Ishikawa (cell line): Measurements from ENCODE around the gene BCAR1.

Experiments used
- CEBPB ChIP-seq: IDR thresholded peaks from 2 replicates; pipeline ENCODE4 v1.6.1; 2012
- CREB1 ChIP-seq: IDR thresholded peaks from 2 replicates; pipeline ENCODE4 v1.6.1; 2012; ENCODE audit warnings: low read depth
- EGR1 ChIP-seq: IDR thresholded peaks from 2 replicates; pipeline ENCODE4 v1.6.1; 2012
- EP300 ChIP-seq: IDR thresholded peaks from 2 replicates; pipeline ENCODE4 v1.6.1; 2012; ENCODE audit warnings: borderline replicate concordance
- FOXM1 ChIP-seq: IDR thresholded peaks from 2 replicates; pipeline ENCODE4 v1.6.1; 2012; ENCODE audit warnings: low read depth, borderline replicate concordance
- MAX ChIP-seq: IDR thresholded peaks from 2 replicates; pipeline ENCODE4 v1.6.1; 2012
- NFIC ChIP-seq: IDR thresholded peaks from 2 replicates; pipeline ENCODE4 v1.6.1; 2012
- RAD21 ChIP-seq: IDR thresholded peaks from 2 replicates; pipeline ENCODE4 v1.6.1; 2012; ENCODE audit warnings: low read depth
- REST ChIP-seq: IDR thresholded peaks from 2 replicates; pipeline ENCODE4 v1.6.1; 2012; ENCODE audit warnings: low read depth, mild to moderate bottlenecking
- TAF1 ChIP-seq: IDR thresholded peaks from 2 replicates; pipeline ENCODE4 v1.6.1; 2012; ENCODE audit warnings: low read depth, mild to moderate bottlenecking
- TCF12 ChIP-seq: IDR thresholded peaks from 2 replicates; pipeline ENCODE4 v1.6.1; 2012; ENCODE audit warnings: low read depth
- TEAD4 ChIP-seq: IDR thresholded peaks from 2 replicates; pipeline ENCODE4 v1.6.1; 2012
- USF1 ChIP-seq: IDR thresholded peaks from 2 replicates; pipeline ENCODE4 v1.6.1; 2012
- YY1 ChIP-seq: IDR thresholded peaks from 2 replicates; pipeline ENCODE4 v1.6.1; 2012; ENCODE audit warnings: low read depth
- ZBTB7A ChIP-seq: IDR thresholded peaks from 2 replicates; pipeline ENCODE4 v1.6.1; 2012; ENCODE audit warnings: low read depth

BCAR1 gene

GRCh38 chr16:75219838-75220237 is 31.6 kb downstream of the BCAR1 start:
- no peak for TF ChIP-seq REST
- no peak for TF ChIP-seq FOXM1
- no peak for TF ChIP-seq TAF1
- TF ChIP-seq CEBPB = no peak
- no peak for TF ChIP-seq USF1
- no peak for TF ChIP-seq TEAD4
- TF ChIP-seq RAD21 = no peak
- TF ChIP-seq EGR1 = no peak
- TF ChIP-seq CREB1 = no peak
- TF ChIP-seq ZBTB7A = no peak
- no peak for TF ChIP-seq NFIC

GRCh38 chr16:75219088-75219487 is 32.3 kb downstream of the BCAR1 start:
- TF ChIP-seq EGR1 = no peak
- no peak for TF ChIP-seq YY1
- no peak for TF ChIP-seq CREB1
- TF ChIP-seq NFIC = no peak
- TF ChIP-seq CEBPB = no peak
- no peak for TF ChIP-seq RAD21
- no peak for TF ChIP-seq TAF1
- no peak for TF ChIP-seq EP300
- no peak for TF ChIP-seq ZBTB7A
- TF ChIP-seq TCF12 = no peak
- TF ChIP-seq MAX = no peak
- no peak for TF ChIP-seq TEAD4
- no peak for TF ChIP-seq FOXM1
- TF ChIP-seq USF1 = no peak
- TF ChIP-seq REST = no peak

- no peak for TF ChIP-seq TEAD4
- TF ChIP-seq MAX = no peak
- TF ChIP-seq EGR1 = no peak
- no peak for TF ChIP-seq RAD21
- no peak for TF ChIP-seq FOXM1
- TF ChIP-seq REST = no peak
- TF ChIP-seq ZBTB7A = no peak
- no peak for TF ChIP-seq CEBPB
- no peak for TF ChIP-seq NFIC
- no peak for TF ChIP-seq TCF12
- no peak for TF ChIP-seq YY1
- no peak for TF ChIP-seq USF1
- TF ChIP-seq CREB1 = no peak
- TF ChIP-seq EP300 = no peak
- TF ChIP-seq TAF1 = no peak
These were observed 33.0 kb downstream of the BCAR1 start, which contains the start of gene CTRB1 for GRCh38 chr16:75218256-75219076. Gene CTRB1, plus strand, starts transcription at chr16:75218988. Its CDS starts 20 bp downstream, at chr16:75219008.
